Measurements from ENCODE around the gene CANX.

DNA sequence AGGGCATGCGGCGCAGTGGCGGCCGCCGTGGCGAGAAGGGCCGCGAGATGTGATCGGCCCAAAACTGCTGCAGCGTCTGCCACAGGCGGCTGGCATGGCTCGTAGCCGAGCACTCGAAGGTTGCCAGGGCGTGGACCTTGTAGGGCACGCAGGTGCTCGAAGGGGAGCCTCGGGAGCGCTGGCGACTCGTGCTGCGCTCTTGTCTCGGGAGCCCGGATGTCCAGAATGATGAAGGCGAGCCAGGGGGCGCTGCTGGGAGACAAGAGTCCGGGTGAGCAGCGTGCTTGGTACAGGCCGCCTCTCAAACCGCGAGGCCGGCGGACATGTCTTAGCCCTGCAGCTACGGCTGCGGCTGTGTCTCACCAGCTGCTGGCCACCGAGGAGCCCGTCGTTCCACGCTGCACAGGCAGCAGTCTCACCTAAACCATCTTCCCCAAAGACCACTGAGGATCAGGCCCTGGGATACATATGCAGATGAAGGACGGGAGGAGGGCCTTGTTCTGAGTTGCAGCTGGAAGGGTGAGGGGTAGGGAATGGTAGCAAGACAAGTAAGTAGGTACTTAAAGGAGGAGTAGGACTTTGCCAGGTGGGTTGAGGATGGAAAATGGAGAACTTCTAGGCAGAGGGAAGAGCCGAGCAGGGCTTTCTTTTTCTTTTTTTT lies 19.6 kb upstream of the CANX start:
- TF ChIP-seq, protein P1, sequence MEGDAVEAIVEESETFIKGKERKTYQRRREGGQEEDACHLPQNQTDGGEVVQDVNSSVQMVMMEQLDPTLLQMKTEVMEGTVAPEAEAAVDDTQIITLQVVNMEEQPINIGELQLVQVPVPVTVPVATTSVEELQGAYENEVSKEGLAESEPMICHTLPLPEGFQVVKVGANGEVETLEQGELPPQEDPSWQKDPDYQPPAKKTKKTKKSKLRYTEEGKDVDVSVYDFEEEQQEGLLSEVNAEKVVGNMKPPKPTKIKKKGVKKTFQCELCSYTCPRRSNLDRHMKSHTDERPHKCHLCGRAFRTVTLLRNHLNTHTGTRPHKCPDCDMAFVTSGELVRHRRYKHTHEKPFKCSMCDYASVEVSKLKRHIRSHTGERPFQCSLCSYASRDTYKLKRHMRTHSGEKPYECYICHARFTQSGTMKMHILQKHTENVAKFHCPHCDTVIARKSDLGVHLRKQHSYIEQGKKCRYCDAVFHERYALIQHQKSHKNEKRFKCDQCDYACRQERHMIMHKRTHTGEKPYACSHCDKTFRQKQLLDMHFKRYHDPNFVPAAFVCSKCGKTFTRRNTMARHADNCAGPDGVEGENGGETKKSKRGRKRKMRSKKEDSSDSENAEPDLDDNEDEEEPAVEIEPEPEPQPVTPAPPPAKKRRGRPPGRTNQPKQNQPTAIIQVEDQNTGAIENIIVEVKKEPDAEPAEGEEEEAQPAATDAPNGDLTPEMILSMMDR (conservative IDR thresholded peaks at IDR 0.05) = peak; percentile 82
- TF ChIP-seq ZFX (IDR thresholded peaks at IDR 0.05) = peak; percentile 93
